WERI-Rb-1 (cell line): ENCODE measurements around the gene SH3D21.

Experiments used
- DNase-seq: peaks from one replicate; pipeline ENCODE4 v3.0.0-alpha.2; 2020
- H3K27ac ChIP-seq: fragments of 250-450 bp; sonication (Bioruptor Pico); 2 replicates; pipeline ENCODE4 v1.5.1; 2020; ENCODE audit warnings: mild to moderate bottlenecking, moderate library complexity
- H3K27me3 ChIP-seq: fragments of 250-450 bp; sonication (Bioruptor Pico); 2 replicates; pipeline ENCODE4 v1.5.1; 2021; ENCODE audit warnings: mild to moderate bottlenecking, low read depth, moderate library complexity; ENCODE audit not compliant: insufficient read depth, severe bottlenecking
- H3K36me3 ChIP-seq: fragments of 250-450 bp; sonication (Bioruptor Pico); 2 replicates; pipeline ENCODE4 v1.5.1; 2020; ENCODE audit warnings: mild to moderate bottlenecking, moderate library complexity
- H3K4me3 ChIP-seq: 2 replicates; pipeline ENCODE4 v1.5.1; 2011; ENCODE audit warnings: low read depth, mild to moderate bottlenecking, control low read depth, low read length
- H3K9me3 ChIP-seq: fragments of 250-450 bp; sonication (Bioruptor Pico); 2 replicates; pipeline ENCODE4 v1.5.1; 2021; ENCODE audit warnings: mild to moderate bottlenecking, moderate library complexity; ENCODE audit not compliant: severe bottlenecking
- TF ChIP-seq, protein P1 (sequence below): IDR thresholded peaks from 2 replicates; pipeline ENCODE4 v1.5.1; 2011; ENCODE audit warnings: low read depth, mild to moderate bottlenecking, control low read depth, inconsistent platforms, low read length

Gene SH3D21

DNA sequence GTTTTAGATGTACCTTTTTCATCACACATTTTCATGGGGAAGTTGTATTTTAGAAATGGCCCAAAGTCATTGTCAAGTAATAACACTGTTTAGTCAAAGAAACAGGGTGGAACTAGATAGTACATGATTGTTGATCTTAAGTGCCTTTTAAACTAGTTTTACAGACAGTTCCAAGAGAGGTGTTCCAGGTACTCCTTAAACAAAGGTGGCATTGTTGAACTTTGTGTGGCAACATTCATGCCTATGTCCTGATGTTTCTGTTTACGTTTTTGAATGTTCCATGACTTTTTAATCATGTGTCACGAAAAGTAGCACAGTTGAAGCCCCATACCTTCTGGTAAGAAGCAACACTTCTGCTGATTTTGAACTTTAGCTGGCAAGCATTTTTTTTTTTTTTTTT is 9.1 kb upstream of the SH3D21 start:
- H3K9me3 ChIP-seq: no peaks in the 10 kb centered on the region
- H3K27ac ChIP-seq: no peak overlapping the region
- H3K4me3 ChIP-seq: no peak overlapping the region
- TF ChIP-seq, protein P1, sequence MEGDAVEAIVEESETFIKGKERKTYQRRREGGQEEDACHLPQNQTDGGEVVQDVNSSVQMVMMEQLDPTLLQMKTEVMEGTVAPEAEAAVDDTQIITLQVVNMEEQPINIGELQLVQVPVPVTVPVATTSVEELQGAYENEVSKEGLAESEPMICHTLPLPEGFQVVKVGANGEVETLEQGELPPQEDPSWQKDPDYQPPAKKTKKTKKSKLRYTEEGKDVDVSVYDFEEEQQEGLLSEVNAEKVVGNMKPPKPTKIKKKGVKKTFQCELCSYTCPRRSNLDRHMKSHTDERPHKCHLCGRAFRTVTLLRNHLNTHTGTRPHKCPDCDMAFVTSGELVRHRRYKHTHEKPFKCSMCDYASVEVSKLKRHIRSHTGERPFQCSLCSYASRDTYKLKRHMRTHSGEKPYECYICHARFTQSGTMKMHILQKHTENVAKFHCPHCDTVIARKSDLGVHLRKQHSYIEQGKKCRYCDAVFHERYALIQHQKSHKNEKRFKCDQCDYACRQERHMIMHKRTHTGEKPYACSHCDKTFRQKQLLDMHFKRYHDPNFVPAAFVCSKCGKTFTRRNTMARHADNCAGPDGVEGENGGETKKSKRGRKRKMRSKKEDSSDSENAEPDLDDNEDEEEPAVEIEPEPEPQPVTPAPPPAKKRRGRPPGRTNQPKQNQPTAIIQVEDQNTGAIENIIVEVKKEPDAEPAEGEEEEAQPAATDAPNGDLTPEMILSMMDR: no peak
- no peaks in the 10 kb centered on the region for H3K27me3 ChIP-seq
- H3K36me3 ChIP-seq: peaks cover 84% of the 10 kb centered on the region
- DNase-seq: no peak

DNA sequence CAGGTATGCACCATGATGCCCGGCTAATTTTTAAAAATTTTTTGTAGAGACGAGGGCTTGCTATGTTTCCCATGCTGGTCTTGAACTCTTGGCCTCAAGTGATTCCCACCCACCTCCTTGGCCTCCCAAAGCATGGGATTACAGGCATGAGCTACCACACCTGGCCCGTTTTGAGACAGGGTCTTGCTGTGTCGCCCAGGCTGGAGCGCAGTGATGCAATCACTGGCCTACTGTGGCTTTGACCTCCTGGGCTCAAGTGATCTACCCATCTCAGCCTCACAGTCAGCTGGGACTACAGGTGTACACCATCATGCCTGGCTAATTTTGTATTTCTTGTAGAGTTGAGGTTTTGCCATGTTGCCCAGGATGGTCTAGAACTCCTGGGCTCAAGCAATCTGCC is 7.5 kb upstream of the SH3D21 start:
- Histone ChIP-seq H3K27ac (no peak overlapping the region), H3K27me3 (no peaks in the 10 kb centered on the region), H3K9me3 (no peaks in the 10 kb centered on the region), H3K36me3 (peaks cover 86% of the 10 kb centered on the region), H3K4me3 (no peak overlapping the region)
- no peak for DNase-seq
- TF ChIP-seq, protein P1: no peak

DNA sequence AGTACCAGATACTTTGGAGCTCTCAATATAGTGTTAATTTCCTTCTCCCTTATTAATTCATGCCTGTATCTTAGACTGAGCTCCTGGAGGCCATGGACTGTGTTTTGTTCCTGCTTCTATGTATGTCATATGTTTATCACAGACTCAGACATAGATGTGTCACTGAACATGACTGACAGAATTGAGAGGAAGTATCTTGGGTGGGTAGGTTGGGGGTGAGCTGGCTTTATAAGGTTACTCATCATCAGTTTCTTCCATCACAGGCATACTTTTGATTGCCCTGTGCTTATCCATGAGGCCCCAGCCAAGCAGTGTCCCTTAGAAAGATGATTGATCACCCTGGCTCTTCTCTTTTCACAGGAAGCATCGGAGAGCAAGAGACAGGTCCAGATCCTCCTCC is 5.6 kb upstream of the SH3D21 start:
- no peaks in the 10 kb centered on the region for H3K27me3 ChIP-seq
- H3K9me3 ChIP-seq: no peaks in the 10 kb centered on the region
- H3K27ac ChIP-seq: no peak overlapping the region; the same call in 1 of the 2 replicates
- no peak overlapping the region for H3K4me3 ChIP-seq
- peaks cover 75% of the 10 kb centered on the region for H3K36me3 ChIP-seq
- DNase-seq: no peak
- TF ChIP-seq, protein P1: no peak

DNA sequence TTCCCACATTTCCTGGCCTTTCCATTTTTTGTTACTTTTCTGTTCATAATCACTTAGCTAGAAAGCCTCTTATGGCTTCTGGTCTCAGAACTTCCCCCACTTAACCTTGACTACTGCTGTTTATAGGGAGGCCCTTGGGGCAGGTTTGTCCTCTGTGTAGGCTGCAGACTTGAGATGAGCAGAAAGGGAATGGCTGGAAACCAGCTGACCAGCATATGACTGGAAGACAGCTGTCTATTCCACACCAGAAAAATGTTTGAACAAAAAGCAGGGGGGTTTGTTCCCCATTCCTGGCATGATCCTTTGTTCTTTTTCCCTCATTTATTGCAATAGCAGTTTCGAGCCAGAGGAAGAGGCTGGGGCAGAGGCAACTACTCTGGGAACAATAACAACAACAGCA is 4.9 kb upstream of the SH3D21 start:
- TF ChIP-seq, protein P1: no peak
- H3K27me3 ChIP-seq: no peaks in the 10 kb centered on the region
- peaks cover 71% of the 10 kb centered on the region for H3K36me3 ChIP-seq
- H3K4me3 ChIP-seq: no peak overlapping the region
- no peaks in the 10 kb centered on the region for H3K9me3 ChIP-seq
- H3K27ac ChIP-seq: no peak overlapping the region; the same call in 1 of the 2 replicates
- DNase-seq: no peak

DNA sequence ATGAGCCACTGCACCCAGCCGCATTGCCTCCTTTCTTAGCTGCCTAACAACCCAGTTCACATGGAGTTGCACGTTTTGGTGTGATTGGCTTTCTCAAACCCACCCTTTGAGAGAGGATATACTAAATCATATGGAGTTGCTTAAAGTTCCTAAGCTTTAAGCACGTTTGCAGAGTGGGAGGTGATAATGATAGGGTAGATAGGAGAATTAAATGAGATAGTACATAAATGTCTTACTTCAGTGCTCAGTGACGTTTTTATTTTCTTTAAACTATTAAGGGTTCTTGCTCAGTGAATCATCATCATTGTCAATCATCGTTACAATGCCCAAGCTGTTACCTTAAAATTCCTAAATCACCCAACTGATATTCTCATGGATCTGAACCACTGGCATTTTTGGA is 2.9 kb upstream of the SH3D21 start:
- Histone ChIP-seq H3K27ac (peak overlapping the region; percentile 22; the same call in 1 of the 2 replicates), H3K36me3 (peaks cover 54% of the 10 kb centered on the region), H3K27me3 (no peaks in the 10 kb centered on the region), H3K4me3 (no peak overlapping the region), H3K9me3 (no peaks in the 10 kb centered on the region)
- TF ChIP-seq, protein P1: no peak
- DNase-seq: no peak

DNA sequence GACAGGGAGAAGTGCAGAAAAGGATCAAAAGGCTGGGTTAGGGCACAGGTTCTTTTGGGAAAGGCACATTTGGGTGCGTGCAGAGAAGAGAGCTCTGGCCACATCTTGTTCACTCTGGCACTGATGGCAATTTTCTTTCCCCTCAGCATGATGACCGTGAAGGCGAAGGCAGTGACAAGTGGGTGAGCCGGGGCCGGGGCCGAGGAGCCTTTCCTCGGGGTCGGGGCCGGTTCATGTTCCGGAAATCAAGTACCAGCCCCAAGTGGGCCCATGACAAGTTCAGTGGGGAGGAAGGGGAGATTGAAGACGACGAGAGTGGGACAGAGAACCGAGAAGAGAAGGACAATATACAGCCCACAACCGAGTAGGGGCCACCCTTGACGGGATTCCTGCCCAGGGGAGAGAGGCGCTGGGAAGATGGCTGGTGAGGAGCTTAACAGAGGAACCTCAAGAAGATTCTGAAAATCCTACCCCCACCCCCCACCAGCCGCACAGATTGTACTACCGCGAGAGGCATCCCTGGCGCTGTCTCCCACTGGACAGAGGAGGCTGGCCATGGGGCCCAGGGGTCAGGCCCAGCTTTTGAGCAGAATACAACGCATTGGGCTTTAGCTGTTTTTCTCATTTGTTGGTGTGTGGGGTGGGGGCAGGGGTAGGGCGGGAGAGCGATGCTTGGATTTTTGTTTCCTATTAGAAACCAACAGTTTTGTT is 2.4 kb upstream of the SH3D21 start:
- TF ChIP-seq, protein P1: no peak
- H3K9me3 ChIP-seq: no peaks in the 10 kb centered on the region
- peak overlapping the region; percentile 22; the same call in 1 of the 2 replicates for H3K27ac ChIP-seq
- H3K36me3 ChIP-seq: peaks cover 53% of the 10 kb centered on the region
- no peak overlapping the region for H3K4me3 ChIP-seq
- peak; percentile 75 for DNase-seq
- no peaks in the 10 kb centered on the region for H3K27me3 ChIP-seq
